Astrocyte (in vitro differentiated cells and primary cell): Measurements from ENCODE around the gene ARHGAP4. TPM values are rescaled to one million over a fixed set of nuclear protein-coding genes. Genes with fewer than 3 reads are reported as not detected.

Experiments used
- DNase-seq: peaks from one replicate; pipeline ENCODE4 v3.0.0-alpha.2; 2010; ENCODE audit warnings: low read depth
- FAIRE-seq: peaks from 2 replicates; lab custom pipeline; 2011; peaks lifted over from hg19 to GRCh38; lab: Jason Lieb, UNC
- H2AFZ ChIP-seq: 2 replicates; pipeline ENCODE4 v1.6.0; 2012; ENCODE audit warnings: low read depth, low read length, inconsistent platforms
- H3K27ac ChIP-seq: 2 replicates; pipeline ENCODE4 v1.5.1; 2011; ENCODE audit warnings: low read depth, low read length, inconsistent platforms
- H3K27me3 ChIP-seq: 2 replicates; pipeline ENCODE4 v1.6.0; 2011; ENCODE audit warnings: low read length, inconsistent platforms; ENCODE audit not compliant: insufficient read depth
- H3K36me3 ChIP-seq: 2 replicates; pipeline ENCODE4 v1.5.1; 2011; ENCODE audit warnings: low read length, inconsistent platforms; ENCODE audit not compliant: insufficient read depth
- H3K4me1 ChIP-seq: 2 replicates; pipeline ENCODE4 v1.5.1; 2011; ENCODE audit warnings: low read length, inconsistent platforms; ENCODE audit not compliant: insufficient read depth
- H3K4me2 ChIP-seq: 2 replicates; pipeline ENCODE4 v1.6.0; 2012; ENCODE audit warnings: low read length, inconsistent platforms
- H3K4me3 ChIP-seq: 2 replicates; pipeline ENCODE4 v1.5.1; 2011; ENCODE audit warnings: low read depth, mild to moderate bottlenecking, low read length, inconsistent platforms; ENCODE audit not compliant: insufficient read depth
- H3K79me2 ChIP-seq: 2 replicates; pipeline ENCODE4 v1.6.0; 2012; ENCODE audit warnings: mild to moderate bottlenecking, low read length, inconsistent platforms; ENCODE audit not compliant: insufficient read depth
- H3K9ac ChIP-seq: 2 replicates; pipeline ENCODE4 v1.6.0; 2012; ENCODE audit warnings: mild to moderate bottlenecking, low read length, inconsistent platforms
- H3K9me3 ChIP-seq: 2 replicates; pipeline ENCODE4 v1.5.1; 2012; ENCODE audit warnings: low read depth, mild to moderate bottlenecking, low read length, inconsistent platforms; ENCODE audit not compliant: insufficient read depth
- H4K20me1 ChIP-seq: 2 replicates; pipeline ENCODE4 v1.6.0; 2012; ENCODE audit warnings: low read length, inconsistent platforms; ENCODE audit not compliant: insufficient read depth
- H3K27ac Mint-ChIP-seq: one replicate; pipeline ENCODE4 v1.8.0; 2021; ENCODE audit warnings: mild to moderate bottlenecking, mixed read lengths; ENCODE audit not compliant: unreplicated experiment
- H3K27me3 Mint-ChIP-seq: one replicate; pipeline ENCODE4 v1.8.0; 2021; ENCODE audit warnings: low read depth, mixed read lengths; ENCODE audit not compliant: unreplicated experiment
- H3K36me3 Mint-ChIP-seq: one replicate; pipeline ENCODE4 v1.8.0; 2021; ENCODE audit warnings: low read depth, mixed read lengths; ENCODE audit not compliant: unreplicated experiment
- H3K4me1 Mint-ChIP-seq: one replicate; pipeline ENCODE4 v1.8.0; 2021; ENCODE audit warnings: low read depth, mixed read lengths; ENCODE audit not compliant: unreplicated experiment
- H3K4me3 Mint-ChIP-seq: one replicate; pipeline ENCODE4 v1.8.0; 2021; ENCODE audit warnings: mild to moderate bottlenecking, moderate library complexity, mixed read lengths; ENCODE audit not compliant: unreplicated experiment
- H3K9me3 Mint-ChIP-seq: one replicate; pipeline ENCODE4 v1.8.0; 2021; ENCODE audit warnings: mild to moderate bottlenecking, mixed read lengths; ENCODE audit not compliant: unreplicated experiment
- CTCF ChIP-seq: IDR thresholded peaks from 2 replicates; pipeline ENCODE4 v1.5.1; 2011; ENCODE audit warnings: low read depth, mild to moderate bottlenecking, inconsistent platforms, low read length, moderate library complexity; ENCODE audit not compliant: insufficient read depth
- EZH2 ChIP-seq: IDR thresholded peaks from 2 replicates; pipeline ENCODE4 v1.6.1; 2012; ENCODE audit warnings: mild to moderate bottlenecking, low read length, inconsistent platforms; ENCODE audit not compliant: insufficient read depth
- total RNA-seq: library from RNA; stranded (reverse); gene quantifications from 2 replicates; pipeline ENCODE4 v1.2.1, GENCODE V29; 2021

Gene ARHGAP4
- total RNA-seq, 1 donor from 2014 or later = 3.9 TPM

GRCh38 chrX:153875391-153876111 is 50.5 kb downstream of the ARHGAP4 start:
- no peak overlapping the region for H3K9ac ChIP-seq
- DNase-seq = no peak
- FAIRE-seq = no peak
- H3K79me2 ChIP-seq = no peaks in the 10 kb centered on the region
- Mint-ChIP-seq H3K27ac (no peak overlapping the region), H3K4me3 (no peak overlapping the region), H3K4me1 (peaks cover 27% of the 10 kb centered on the region), H3K36me3 (peaks cover 6% of the 10 kb centered on the region), H3K9me3 (no peaks in the 10 kb centered on the region), H3K27me3 (no peaks in the 10 kb centered on the region)
- TF ChIP-seq EZH2 = no peak
- TF ChIP-seq CTCF = no peak
- no peaks in the 10 kb centered on the region for H3K36me3 ChIP-seq
- H3K4me1 ChIP-seq = no peaks in the 10 kb centered on the region
- no peak overlapping the region for H3K4me3 ChIP-seq
- H3K27me3 ChIP-seq = peaks cover 8% of the 10 kb centered on the region
- H2AFZ ChIP-seq = no peak overlapping the region
- no peak overlapping the region for H3K27ac ChIP-seq
- no peaks in the 10 kb centered on the region for H3K9me3 ChIP-seq
- H4K20me1 ChIP-seq = no peaks in the 10 kb centered on the region
- H3K4me2 ChIP-seq = no peak overlapping the region

- Mint-ChIP-seq H3K9me3 (no peaks in the 10 kb centered on the region), H3K4me1 (peaks cover 25% of the 10 kb centered on the region), H3K27me3 (no peaks in the 10 kb centered on the region), H3K4me3 (peak overlapping the region; percentile 58), H3K36me3 (peaks cover 6% of the 10 kb centered on the region), H3K27ac (no peak overlapping the region)
- H3K36me3 ChIP-seq = no peaks in the 10 kb centered on the region
- H3K9ac ChIP-seq = no peak overlapping the region
- no peak overlapping the region for H3K27ac ChIP-seq
- H3K27me3 ChIP-seq = peaks cover 8% of the 10 kb centered on the region
- H3K4me2 ChIP-seq = no peak overlapping the region
- H4K20me1 ChIP-seq = no peaks in the 10 kb centered on the region
- TF ChIP-seq CTCF = no peak
- no peak for TF ChIP-seq EZH2
- no peaks in the 10 kb centered on the region for H3K9me3 ChIP-seq
- no peak overlapping the region for H3K4me3 ChIP-seq
- no peaks in the 10 kb centered on the region for H3K79me2 ChIP-seq
- DNase-seq (no peak), FAIRE-seq (peak; percentile 65)
- H3K4me1 ChIP-seq = no peaks in the 10 kb centered on the region
- no peak overlapping the region for H2AFZ ChIP-seq
Measured at GRCh38 chrX:153874366-153875125, 51.5 kb downstream of the ARHGAP4 start.

- Histone ChIP-seq H2AFZ (no peak overlapping the region), H3K9me3 (no peaks in the 10 kb centered on the region), H3K9ac (no peak overlapping the region), H3K4me2 (no peak overlapping the region), H3K27ac (no peak overlapping the region), H3K36me3 (no peaks in the 10 kb centered on the region), H3K79me2 (no peaks in the 10 kb centered on the region), H3K4me3 (no peak overlapping the region), H3K27me3 (peaks cover 8% of the 10 kb centered on the region), H4K20me1 (no peaks in the 10 kb centered on the region), H3K4me1 (no peaks in the 10 kb centered on the region)
- FAIRE-seq (no peak), DNase-seq (no peak)
- H3K4me1 Mint-ChIP-seq = peaks cover 25% of the 10 kb centered on the region
- no peaks in the 10 kb centered on the region for H3K27me3 Mint-ChIP-seq
- no peak overlapping the region for H3K27ac Mint-ChIP-seq
- TF ChIP-seq CTCF = no peak
- TF ChIP-seq EZH2 = no peak
- H3K36me3 Mint-ChIP-seq = peaks cover 6% of the 10 kb centered on the region
- H3K9me3 Mint-ChIP-seq = no peaks in the 10 kb centered on the region
- no peak overlapping the region for H3K4me3 Mint-ChIP-seq
Measured at GRCh38 chrX:153874085-153874365, 52.0 kb downstream of the ARHGAP4 start.
